UCSD-AML1 (cell line): ENCODE data around the gene RPTOR.

Experiments
- DNase-seq: peaks from one replicate; lab custom pipeline; 2025; ENCODE audit not compliant: unreplicated experiment; lab: John Stamatoyannopoulos, UW

Gene RPTOR

DNA sequence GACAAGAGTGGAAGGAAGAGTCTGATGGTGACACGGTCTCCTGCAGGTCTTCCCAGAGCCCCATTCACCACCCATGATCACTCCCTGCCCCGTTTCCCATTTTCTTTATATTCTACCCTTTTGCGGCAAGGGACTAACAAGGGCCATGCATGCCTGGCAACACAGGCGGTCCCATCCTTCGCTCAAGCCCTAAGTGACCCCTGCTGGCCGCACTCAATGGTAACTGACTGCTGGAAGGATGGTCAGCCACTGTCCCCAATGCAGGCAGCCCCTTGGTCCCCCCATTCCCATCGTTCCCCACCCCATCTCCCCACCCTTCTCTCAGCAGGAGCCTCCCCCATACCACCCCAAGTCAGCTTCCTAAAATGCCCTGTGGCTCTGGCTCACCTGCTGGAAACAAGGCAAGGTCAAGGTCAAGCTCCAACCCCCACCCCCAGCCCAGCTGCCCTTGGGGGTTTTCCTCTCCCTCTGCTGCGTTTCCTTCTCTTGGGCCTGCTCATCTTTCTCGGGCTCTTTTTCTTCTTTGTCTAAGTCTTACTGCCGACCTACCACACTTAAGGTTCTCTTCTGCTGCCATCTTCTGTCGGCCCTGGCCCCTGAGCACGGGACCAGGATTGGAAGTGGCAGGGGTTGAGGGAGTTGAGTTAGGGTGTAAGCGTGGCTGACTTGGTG is 116.0 kb downstream of the RPTOR start:
- DNase-seq = no peak

DNA sequence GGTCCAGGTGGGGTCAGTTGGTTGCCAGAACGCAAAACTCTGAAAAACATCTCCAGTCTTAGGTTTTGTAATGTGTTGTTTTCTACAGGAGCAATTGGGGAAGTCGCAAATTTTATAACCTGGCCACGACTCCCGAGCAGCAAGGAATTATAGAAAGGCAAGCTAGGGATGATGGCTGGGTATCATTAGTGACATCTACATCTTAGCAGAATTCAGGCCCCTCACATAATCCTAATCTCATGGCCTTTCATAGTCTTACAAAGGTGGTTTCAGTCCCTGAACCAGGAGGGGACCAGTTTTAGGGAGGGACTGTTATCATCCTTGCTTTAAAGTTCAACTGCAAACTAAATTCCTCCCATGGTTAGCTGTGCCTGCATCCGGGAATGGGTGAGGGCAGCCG is 117.9 kb downstream of the RPTOR start:
- DNase-seq = no peak

DNA sequence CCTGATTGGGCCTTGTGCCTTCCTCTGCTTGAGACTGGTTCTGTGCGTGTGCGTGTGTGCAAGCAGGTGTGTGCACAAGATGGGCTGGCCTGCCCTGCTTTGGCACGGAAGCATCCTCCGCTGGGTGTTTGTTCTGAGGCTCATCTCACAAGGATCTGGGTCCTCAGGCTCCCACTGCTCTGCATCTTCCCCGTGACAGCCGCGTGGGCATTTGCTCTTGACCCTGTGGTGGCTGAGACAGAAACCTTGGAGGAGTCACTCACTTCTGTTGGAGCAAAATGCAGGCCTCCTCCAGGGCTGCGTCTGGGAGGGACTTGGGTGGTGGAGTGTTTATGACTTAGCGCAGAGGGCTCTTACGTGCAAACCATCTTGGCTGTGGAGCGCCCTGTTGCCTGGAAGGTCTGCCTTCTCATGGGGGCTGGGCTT is 119.2 kb downstream of the RPTOR start:
- no peak for DNase-seq

DNA sequence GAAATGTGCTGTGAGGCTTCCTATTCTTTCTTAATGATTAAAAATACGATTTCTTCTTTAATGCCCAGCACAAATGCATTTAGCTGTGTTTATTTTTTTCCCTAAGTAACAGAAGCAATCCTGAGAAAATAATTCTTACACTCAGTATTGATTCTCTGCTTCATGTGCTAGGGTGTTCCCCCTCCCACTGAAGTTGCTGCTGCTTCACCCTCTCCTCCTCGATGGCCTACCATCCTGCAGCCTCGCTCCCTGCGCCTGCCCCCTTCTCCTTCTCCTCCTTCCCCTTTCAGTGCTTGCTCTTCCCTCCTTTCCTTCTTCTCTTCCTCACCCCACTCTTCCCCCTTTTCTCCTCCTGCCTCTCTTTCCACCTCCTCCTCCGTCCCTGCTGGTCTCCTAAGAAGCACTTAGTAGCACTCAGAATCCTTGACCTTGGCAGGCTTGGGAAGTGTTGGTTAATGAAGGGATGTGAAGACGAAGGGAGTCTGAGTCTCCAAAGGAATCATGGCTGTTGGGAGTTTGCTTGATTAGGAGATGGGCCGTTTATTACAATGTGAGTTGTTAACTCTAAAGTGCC is 119.7 kb downstream of the RPTOR start:
- DNase-seq = no peak

DNA sequence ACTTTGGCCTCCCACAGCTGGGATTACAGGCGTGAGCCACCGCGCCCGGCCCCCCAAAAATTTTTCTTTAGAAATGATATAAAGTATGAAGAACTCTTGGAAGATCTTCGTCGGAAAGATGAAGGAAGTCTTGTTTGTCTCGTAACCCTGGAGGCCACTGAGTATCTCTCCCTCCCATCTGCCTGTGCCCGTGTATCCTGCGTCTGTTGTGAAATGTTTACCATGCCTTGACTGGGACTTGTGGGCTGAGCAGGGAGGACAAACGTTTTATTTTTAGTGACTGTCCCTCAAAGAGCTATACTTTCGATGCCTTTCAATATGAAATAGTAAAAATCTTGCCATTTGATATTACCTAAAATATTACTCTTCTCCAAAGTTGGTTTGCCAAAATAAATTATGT is 121.2 kb downstream of the RPTOR start:
- no peak for DNase-seq

DNA sequence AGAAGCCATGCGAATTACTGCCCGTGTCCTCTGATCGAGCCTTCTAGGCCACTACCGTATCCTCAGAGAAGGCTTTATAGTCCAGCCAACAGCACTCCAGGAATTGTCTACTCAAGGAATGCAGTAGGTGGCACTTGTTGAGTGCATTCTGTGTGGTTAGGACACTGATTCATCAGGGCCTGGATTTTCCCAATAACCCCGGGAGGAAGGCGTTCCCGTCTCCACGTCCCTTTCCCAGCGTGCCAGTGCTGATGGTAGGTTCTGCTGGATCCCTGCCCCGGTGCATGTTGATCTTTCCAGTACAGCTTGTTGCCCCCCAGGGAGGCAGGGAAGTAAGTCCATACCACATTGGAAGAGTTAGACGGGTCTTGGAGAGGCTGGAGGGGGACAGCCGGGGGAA is 122.2 kb downstream of the RPTOR start:
- DNase-seq = no peak

DNA sequence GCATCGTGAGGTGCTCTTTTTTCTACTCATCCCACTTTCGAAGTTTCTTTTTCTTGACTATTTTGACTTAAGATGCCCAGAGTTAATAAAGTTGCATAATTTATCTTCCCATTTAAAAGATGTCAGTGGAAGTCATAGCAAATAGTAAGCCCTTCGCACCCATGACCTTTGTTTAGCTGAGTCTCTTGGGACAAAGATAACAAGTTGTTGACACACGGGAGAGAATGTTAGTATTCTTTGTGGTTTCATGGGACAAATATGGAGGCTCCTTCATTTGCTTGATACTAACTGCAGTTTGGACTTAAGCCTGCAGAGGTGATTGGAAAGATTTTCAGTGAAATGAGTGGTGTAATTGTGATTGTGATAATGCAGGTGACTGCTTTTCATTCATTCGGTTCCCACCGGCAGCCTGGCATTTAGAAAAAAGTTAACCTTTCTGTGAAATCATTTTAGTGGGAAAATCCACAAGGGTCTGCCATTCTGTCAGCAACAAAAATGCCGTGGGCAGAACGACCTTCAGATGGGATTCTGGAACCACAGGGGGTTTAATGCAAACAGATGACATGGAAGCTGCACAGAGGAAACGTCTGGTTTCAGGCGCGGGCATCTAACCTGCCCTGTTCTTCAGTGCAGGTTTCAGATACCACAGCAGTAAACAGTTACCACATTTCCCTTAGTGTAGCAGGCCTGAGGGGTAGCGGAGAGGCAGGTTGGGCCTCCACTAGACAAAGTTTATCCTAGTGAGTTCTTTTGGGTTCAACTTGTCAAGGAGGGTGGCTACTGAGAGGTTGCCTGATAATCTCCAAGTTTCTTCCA is 123.0 kb downstream of the RPTOR start:
- DNase-seq = no peak

DNA sequence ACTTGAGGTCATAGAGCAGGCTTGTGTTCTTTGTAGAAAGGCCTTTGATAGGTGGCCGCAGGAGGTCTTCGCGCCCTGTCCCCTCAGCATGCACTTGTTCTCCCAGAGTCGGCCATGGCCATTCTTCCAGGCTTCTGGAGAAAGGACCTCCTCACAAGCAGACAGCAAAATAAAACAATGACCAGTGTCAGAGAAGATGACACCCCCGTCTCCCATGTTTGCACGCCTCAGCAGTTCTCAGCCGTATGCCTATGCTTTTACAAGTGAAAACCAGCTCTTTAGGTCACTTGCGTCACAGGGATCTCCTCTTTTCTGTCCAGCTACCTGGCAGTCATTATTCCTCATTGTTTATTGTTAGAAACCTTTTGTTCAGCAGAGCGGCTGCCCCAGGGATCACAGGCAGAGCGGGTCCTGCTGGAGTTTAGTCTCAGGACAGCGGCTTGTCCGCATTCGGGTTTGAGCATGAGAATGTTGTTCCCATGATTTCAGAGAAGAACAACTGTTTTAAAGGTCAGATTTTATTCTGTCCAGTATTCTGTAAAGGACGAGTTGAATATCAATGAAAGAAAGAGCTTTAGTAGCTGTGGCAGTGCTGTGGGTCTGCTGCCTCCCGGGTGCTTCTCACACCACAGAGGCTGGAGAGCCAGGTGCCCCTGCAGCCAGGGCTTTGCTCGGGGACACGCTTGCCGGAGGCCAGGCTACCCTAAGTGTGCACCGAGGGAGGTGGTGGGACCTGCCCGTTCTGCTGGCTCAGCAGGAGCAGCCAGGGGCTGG is 123.9 kb downstream of the RPTOR start:
- no peak for DNase-seq

DNA sequence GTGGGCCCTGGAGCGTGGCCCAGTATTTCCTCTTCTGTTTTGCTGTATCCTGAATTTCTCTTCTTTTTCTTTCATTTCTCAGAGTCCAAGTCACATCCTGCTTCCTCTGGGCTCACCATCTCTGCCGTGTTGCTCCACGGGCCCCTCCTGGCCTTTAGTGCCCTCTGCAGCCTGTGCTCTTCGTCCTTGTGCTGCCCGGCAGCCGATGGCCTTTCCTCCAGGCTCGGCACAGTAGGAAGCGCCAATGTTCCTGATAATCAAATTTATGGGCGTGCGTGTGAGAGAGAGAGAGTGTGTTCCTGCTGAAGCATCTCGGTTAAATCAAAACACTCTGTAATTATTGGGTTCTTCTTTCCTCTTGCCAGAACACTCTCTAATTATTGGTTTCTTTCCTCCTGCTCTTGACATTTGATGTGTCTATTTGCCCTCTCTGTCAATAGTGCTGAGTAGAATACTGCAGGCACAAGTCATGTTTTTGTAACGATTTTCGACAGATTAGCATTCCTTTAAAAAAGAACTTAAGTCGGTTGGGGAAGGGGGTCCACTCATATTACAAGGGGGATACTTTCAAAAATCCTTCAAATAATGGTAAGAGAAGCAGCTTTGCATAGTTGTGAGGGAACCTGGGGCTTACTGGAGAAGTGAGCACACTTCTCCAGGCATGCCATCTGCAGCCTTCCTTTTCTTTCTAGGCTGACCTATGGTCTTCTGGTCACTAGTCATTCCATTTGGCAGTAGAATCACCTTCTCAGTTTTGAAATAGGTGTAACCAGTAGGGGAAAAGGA is 126.6 kb downstream of the RPTOR start:
- DNase-seq = no peak

DNA sequence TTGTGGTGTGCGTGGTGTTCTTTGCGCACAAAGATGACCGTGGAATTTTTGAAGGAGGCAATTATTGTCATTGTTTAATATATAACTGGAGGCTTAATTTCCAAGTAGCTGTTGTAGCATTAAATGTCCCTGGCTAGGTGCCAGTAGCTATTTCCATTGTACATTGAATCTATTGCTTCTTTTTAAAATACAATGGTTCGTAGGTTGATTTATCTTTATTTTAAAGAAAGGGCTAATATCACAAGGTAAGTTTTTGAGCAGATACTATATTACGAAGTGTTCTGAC is 127.1 kb downstream of the RPTOR start:
- DNase-seq = no peak

DNA sequence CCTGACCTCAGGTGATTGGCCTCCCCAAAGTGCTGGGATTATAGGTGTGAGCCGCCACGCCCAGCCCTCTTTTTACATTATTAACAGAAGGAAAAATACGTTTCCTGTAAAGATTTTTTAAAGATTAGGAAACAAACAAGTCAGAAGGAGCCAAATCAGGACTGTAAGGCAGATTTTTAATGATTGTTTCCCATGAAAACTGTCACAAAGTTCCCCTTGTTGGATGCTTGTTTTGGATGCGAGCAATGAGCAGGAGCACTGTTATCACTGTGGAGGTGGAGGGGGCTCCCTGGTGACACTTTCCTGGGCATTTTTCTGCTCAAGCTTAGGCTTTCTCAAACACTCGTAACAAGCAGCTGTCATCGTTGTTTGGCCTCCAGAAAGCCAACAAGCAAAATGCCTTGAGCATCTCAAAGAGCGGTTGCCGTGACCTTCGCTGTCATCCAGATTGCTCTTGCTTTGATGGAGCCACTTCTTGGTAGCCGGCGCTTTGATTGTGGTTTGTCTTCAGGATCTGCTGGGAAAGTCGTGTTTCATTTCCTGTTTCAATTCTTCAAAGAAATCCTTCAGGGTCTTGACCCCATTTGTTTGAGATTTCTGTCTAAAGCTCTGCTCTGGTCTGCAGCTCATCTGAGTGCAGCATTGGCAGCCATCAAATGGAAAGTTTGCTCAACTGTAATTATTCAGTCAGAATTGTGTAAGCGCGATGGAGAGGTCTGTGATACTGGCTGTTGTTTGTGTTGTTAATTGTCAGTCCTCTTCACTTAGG is 128.7 kb downstream of the RPTOR start:
- no peak for DNase-seq

DNA sequence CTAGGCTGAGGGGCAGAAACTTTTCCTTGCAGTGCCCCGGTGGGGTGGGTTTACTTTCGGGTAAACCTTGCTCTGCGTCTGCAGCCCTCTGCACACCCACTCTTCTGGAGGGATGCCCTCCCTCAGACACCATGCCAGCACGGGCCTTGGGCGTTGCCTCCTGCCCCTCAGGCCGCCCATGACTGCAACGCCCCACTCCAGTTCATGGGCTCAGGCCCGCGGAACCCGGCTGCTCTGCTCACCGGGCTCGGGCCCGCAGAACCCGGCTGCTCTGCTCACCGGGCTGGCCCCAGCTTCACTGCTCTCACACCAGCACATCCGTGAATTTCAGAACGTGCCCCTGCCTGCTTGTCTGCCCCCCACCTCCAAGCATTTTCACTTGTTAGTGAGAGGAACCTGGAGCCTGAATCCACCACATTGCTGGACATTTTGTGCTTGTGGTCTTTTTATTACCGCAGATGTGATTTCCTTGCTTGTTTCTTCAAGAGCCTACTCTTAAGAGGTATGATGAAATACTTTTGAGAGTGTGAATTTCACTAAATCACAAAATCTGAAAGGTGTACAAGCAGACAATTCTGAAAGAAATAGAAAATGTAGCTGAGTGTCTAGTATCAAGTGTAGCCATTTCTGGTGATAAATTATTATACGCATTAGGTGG is 130.9 kb downstream of the RPTOR start:
- DNase-seq = no peak

DNA sequence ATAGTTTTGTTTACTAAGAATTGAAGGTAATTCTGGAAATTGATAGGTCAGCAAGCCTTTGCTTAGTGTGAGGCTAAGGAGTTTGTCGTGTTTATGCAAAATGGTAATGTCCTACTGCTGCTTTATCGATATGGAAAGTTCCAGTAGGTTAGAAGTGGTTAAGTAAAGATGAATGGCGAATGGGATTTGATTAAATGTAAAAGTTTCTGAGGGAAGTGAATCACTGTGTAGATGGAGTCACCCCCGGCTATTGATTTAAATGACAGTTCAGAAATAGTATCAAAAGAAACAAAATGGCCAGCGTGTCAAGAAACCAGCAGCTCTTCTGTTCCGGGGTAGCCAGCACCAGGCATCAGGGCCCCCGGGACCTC is 131.4 kb downstream of the RPTOR start:
- DNase-seq = no peak

DNA sequence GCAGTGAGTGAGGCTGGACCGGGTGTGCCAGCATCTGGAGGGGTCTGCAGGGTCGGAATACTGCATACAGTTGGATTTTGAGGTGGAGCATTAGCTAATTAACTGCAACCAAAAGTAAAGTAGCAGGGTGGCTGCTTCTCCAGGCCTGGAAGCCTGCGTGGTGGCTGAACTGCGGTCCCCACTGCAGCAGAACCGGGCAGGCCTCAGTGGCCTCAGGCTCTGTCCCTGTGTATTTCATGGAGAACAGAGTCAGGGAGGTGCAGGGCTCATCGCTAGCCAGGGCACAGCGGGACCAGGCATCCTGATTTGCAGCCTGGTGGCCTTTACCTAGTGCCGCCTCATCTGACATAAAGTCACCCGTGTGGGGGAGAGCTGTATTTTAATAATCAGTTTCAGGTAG is 131.9 kb downstream of the RPTOR start:
- DNase-seq = no peak

DNA sequence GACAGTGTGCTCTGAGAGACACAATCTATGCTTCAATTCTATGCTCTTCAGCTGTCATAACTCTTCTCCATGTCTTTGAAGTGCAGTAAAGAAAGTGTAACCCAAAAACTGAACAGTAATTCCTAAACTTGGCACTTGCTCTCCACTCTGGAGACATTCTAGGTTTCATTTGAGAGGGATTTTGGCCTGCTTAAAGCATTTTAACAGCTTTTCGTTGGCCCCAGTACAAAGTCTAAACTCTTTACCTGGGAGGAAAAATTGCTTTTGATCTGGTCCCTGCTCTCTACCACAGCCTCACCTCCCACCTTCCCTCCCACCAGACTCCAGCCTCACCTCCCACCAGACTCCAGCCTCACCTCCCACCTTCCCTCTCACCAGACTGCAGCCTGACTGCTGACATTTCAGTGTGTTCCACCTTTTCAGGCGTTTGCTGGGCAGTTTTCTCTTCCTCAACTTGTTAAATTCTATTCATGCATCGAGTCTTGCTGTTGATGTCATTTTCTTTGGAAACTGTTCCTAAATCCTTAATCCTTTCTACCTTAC is 132.6 kb downstream of the RPTOR start:
- no peak for DNase-seq

DNA sequence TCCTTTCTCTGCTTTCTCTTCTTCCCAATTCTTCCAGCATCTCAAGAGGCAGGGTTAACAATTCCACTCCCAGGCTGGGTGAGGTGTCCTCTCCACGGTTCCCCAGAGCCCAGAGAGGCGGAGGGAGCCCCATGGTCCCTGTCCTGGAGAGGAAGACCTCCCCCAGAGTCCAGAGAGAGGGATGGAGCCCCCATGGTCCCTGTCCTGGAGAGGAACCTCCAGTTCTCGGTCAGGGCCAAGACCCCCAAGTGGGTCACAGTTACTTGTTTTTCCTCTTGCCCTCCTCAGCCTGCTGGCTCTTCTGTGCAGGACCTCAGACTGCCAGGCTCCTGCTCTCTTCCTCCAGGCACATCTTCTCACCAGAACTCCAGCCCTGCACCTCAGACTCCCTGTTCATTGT is 135.2 kb downstream of the RPTOR start:
- no peak for DNase-seq

DNA sequence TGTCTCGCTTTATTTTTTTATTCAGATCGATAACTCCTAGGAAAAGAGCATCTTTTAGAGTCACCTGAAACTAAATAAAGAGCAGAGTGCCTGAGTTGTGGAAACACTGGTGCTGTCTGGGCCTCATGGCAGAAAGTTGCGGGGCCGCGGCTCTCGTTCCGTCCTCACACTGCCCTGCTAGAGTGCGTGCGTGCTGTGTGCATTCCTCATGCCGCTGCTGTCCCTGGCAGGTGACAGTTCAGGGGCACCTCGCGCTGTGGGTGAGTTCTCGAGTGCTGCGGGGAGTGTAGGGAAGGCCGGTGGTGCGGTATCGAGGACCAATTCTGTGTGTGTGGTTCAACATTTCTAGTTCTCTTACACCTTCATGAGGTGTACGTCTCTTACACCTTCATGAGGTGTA is 136.6 kb downstream of the RPTOR start:
- DNase-seq = no peak

DNA sequence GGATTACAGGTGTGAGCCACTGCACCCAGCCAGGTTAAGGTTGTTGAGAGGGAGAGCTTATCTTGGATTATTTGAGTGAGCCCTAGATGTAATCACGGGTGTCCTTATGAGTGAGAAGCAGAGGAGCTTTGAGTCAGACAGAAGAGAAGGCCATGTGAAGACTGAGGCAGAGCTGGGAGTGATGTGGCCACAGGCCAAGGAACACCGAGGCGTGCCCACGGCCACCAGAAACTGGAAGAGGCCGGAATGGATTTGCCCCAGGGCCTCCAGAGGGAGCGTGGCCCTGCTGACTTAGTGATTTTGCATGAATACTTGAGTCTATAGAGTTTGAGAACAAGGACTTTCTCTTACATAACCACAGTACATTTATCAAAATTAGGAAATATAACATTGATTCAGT is 137.7 kb downstream of the RPTOR start:
- DNase-seq = no peak

DNA sequence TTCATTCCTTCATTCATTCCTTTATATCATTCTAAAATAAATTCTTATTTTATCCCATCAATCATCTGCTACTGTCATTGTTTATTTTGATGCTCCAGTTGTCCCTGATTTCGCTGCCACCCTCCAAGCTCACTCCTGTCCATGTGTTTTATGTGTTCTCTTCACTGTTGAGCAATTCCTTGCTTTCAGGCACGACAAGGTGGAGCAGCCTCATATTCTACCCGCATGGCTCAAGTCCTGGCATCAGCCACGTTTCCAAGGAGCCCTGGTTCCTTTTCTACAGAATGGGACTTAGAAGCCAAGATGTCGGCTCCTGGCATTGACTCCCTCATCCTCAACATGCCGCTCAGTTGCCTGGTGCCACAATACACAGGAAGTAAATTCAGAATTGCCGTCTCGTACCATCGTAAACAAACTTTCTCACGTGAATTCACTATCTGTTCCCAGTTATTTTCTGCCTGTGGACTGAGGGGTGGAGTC is 139.0 kb downstream of the RPTOR start:
- DNase-seq = no peak
